Lung (tissue), 12 donors: ENCODE results near the gene ARIH1. TPM values are rescaled to one million over a fixed set of nuclear protein-coding genes. Genes with fewer than 3 reads are reported as not detected.

ENCODE experiments used
- ATAC-seq: fragments of 200-7000 bp; cut with Tn5 transposase; one replicate; pipeline ENCODE4 v1.9.1; 2020; ENCODE audit warnings: moderate number of reproducible peaks; ENCODE audit not compliant: insufficient read depth, low FRiP score
- DNase-seq, 3 donors: peaks; one replicate each; pipeline ENCODE4 v3.0.0-alpha.2; 2013 to 2017
- H3K27ac ChIP-seq, 2 donors: one replicate each; pipeline ENCODE4 v1.5.1; 2013; ENCODE audit warnings: mild to moderate bottlenecking in 2 of 2, moderate library complexity in 2 of 2, control low read depth in 1 of 2, inconsistent platforms in 1 of 2, low read depth in 1 of 2, low read length in 1 of 2
- H3K27me3 ChIP-seq, 3 donors: one replicate each; pipeline ENCODE4 v1.5.1; 2013; ENCODE audit warnings: low read length in 2 of 3; ENCODE audit not compliant: control insufficient read depth in 3 of 3, insufficient read depth in 3 of 3
- H3K36me3 ChIP-seq, 4 donors: one replicate each; pipeline ENCODE4 v1.5.1; 2013; ENCODE audit warnings: low read length in 4 of 4, mild to moderate bottlenecking in 1 of 4, moderate library complexity in 1 of 4; ENCODE audit not compliant: control insufficient read depth in 4 of 4, insufficient read depth in 4 of 4
- H3K4me1 ChIP-seq, 5 donors: one replicate each; pipeline ENCODE4 v1.5.1; 2013; ENCODE audit warnings: low read length in 5 of 5, mild to moderate bottlenecking in 2 of 5, moderate library complexity in 1 of 5; ENCODE audit not compliant: control insufficient read depth in 5 of 5, insufficient read depth in 5 of 5
- H3K4me3 ChIP-seq: one replicate; pipeline ENCODE4 v1.5.1; 2013; ENCODE audit warnings: mild to moderate bottlenecking, control low read depth, moderate library complexity
- H3K9ac ChIP-seq, 2 donors: one replicate each; pipeline ENCODE4 v1.5.1; 2013; ENCODE audit warnings: low read length in 2 of 2, control low read depth in 1 of 2; ENCODE audit not compliant: insufficient read depth in 1 of 2
- H3K9me3 ChIP-seq, 4 donors: one replicate each; pipeline ENCODE4 v1.5.1; 2013; ENCODE audit warnings: low read length in 3 of 4, mild to moderate bottlenecking in 1 of 4, moderate library complexity in 1 of 4; ENCODE audit not compliant: control insufficient read depth in 4 of 4, insufficient read depth in 3 of 4
- WGBS, 2 donors: extraction: QIAGEN DNeasy Blood & Tissue Kit; methylation state at CpG; one replicate each; pipeline ENCODE4 v1.1.7; 2013; 5-methylcytosine and 5-hydroxymethylcytosine counted together
- polyA plus RNA-seq, 2 donors: library from polyadenylated mRNA; stranded (reverse); fragments of 200-250 nt; gene quantifications; one replicate each; pipeline ENCODE4 v1.2.1, GENCODE V29; 2013
- total RNA-seq, 2 donors: library from RNA; depleted of rRNA in 1 of 2; stranded (reverse); fragments of >200 nt in 1 of 2; gene quantifications; one replicate each; pipeline ENCODE4 v1.2.1, GENCODE V29; 2014 to 2021
- TF ChIP-seq, protein P1 (sequence below): IDR thresholded peaks from 2 replicates; pipeline ENCODE4 v1.5.1; 2012; ENCODE audit warnings: mild to moderate bottlenecking; ENCODE audit errors: control extremely low read depth, extremely low read depth
- donor health status: control.
- donor health status: control.
- donor health status: Bipolar disorder and iron deficiency.
- donor health status: healthy.
- donor health status: DM: yes; HTN: yes; CAD: no.

Gene ARIH1
- total and polyA plus RNA-seq, 4 donors = 18.8 to 131 (median 66.0) TPM

DNA sequence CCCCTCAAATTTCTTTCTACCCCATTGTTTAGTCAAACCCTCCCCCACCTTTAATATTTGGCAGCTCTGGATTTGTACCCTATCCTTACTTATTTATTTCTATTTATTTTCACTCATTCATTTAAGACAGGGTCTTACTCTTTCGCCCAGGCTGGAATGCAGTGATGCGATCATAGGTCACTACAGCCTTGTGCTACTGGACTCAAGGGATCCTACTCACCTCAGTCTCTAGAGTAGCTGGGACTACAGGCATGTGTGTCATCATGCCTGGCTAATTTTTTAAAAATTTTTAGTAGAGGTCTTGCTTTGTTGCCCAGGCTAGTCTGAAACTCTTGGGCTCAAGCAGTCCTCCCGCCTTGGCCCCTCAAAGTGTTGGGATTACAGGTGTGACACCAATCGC lies 35.4 kb downstream of the ARIH1 start:
- 95 to 97% methylated on average over 4 of the region's 4 CpGs for WGBS, 2 donors
- no peak for DNase-seq
- H3K9ac ChIP-seq = no peak overlapping the region
- H3K27me3 ChIP-seq = no peaks in the 10 kb centered on the region
- peaks cover 0 to 3% (median 0%) of the 10 kb centered on the region in 4 donors for H3K36me3 ChIP-seq
- no peak overlapping the region for H3K27ac ChIP-seq
- H3K4me3 ChIP-seq = no peak overlapping the region
- TF ChIP-seq, protein P1, sequence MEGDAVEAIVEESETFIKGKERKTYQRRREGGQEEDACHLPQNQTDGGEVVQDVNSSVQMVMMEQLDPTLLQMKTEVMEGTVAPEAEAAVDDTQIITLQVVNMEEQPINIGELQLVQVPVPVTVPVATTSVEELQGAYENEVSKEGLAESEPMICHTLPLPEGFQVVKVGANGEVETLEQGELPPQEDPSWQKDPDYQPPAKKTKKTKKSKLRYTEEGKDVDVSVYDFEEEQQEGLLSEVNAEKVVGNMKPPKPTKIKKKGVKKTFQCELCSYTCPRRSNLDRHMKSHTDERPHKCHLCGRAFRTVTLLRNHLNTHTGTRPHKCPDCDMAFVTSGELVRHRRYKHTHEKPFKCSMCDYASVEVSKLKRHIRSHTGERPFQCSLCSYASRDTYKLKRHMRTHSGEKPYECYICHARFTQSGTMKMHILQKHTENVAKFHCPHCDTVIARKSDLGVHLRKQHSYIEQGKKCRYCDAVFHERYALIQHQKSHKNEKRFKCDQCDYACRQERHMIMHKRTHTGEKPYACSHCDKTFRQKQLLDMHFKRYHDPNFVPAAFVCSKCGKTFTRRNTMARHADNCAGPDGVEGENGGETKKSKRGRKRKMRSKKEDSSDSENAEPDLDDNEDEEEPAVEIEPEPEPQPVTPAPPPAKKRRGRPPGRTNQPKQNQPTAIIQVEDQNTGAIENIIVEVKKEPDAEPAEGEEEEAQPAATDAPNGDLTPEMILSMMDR = no peak
- peaks cover 0 to 3% (median 0%) of the 10 kb centered on the region in 5 donors for H3K4me1 ChIP-seq
- no peak for ATAC-seq
- H3K9me3 ChIP-seq = no peaks in the 10 kb centered on the region

DNA sequence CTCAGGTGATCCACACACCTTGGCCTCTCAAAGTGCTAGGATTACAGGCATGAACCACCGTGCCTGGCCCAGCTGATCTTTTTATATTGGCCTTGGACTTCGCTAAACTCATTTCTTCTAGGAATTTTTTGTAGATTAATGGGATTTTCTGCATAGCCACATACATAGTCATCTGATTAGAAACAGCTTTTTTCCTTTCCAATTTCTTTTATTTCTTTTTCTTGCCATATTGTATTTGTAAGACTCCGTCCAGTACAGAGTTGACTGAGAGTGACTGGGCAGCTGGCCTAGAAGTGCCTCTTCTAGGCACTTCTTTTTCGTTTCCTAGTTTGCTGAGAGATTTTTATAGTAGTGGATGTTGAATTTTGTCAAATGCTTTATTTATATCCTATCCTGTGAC lies 37.4 kb downstream of the ARIH1 start:
- Histone ChIP-seq H3K4me3 (no peak overlapping the region), H3K27me3 (no peaks in the 10 kb centered on the region), H3K36me3 (peaks cover 0 to 1% (median 0%) of the 10 kb centered on the region in 4 donors), H3K9ac (no peak overlapping the region), H3K27ac (no peak overlapping the region), H3K4me1 (peaks cover 0 to 8% (median 5%) of the 10 kb centered on the region in 5 donors), H3K9me3 (no peaks in the 10 kb centered on the region)
- 75 to 85% methylated on average over 4 of the region's 4 CpGs for whole genome bisulfite sequencing, 2 donors
- ATAC-seq (no peak), DNase-seq (no peak)
- TF ChIP-seq, protein P1 = no peak

DNA sequence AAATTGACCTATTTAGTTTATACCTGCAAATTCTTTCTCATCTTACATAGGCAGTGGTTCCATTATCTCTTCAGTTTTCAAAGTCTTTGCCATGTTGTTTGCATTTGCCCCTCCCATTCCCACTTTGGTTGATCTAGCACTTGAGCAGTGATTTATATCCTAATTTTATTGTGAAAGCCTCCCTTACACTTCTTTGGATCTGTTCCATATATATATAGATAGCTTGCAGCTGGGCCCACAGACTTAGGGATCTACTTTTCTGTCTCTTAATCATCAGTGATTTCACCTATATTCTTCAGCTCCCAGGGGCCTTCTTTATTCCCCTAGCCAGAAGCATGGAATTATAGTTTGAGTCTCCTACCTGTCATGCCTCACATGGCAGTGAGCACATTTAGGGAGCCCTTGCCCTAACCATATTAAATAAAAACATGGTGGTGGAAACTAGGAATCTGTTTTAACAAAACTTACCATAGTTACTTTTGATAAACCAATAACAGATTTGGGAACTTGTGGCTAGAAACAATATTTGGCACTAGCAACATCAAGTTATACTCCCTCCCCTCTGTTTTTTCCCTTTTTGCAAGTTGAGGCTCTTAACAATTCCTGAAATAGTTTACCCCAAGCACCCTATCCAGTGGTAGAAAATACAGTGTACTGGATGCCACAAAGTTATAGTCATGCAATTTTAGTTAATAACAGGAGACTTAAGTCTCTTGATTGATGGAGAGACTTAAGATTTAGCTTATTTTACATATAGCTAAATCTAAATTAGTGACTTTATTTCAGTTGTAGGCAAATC lies 41.7 kb downstream of the ARIH1 start:
- no peak overlapping the region for H3K9ac ChIP-seq
- no peak overlapping the region for H3K4me3 ChIP-seq
- peaks cover 0 to 8% (median 5%) of the 10 kb centered on the region in 5 donors for H3K4me1 ChIP-seq
- ATAC-seq = no peak
- TF ChIP-seq, protein P1 = no peak
- no peak overlapping the region for H3K27ac ChIP-seq
- peak in 2 of 3 donors; percentile 35 to 45 for DNase-seq
- H3K36me3 ChIP-seq = no peaks in the 10 kb centered on the region
- H3K27me3 ChIP-seq = no peaks in the 10 kb centered on the region
- H3K9me3 ChIP-seq = no peaks in the 10 kb centered on the region

DNA sequence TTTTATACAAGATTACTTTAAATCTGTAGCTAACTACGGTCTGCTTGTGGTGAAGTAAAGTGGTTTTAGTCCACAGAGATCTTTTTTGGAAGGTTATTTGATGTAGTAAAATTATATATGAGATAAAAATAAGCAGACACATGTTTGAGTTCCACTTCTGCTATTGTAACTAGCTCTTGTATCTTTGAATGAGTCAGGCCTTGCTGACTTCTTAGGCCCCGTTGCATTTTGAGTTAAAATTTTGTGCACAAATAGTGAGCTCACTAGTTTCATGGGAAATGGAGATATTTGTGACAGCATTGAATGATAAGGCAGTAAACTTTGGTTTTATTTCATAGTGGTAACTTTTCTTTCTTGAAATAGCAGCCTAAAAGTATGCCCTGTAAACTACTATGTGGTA lies 42.6 kb downstream of the ARIH1 start:
- WGBS, 2 donors = 64 to 82% methylated on average over 2 of the region's 2 CpGs
- Histone ChIP-seq H3K9ac (no peak overlapping the region), H3K36me3 (peaks cover 0 to 1% (median 0%) of the 10 kb centered on the region in 4 donors), H3K27me3 (no peaks in the 10 kb centered on the region), H3K4me3 (no peak overlapping the region), H3K9me3 (no peaks in the 10 kb centered on the region), H3K4me1 (peaks cover 0 to 8% (median 5%) of the 10 kb centered on the region in 5 donors), H3K27ac (no peak overlapping the region)
- ATAC-seq (no peak), DNase-seq (no peak)
- TF ChIP-seq, protein P1 = no peak
